GM12873 (cell line): ENCODE data around the gene GNL1.

ENCODE experiments used
- TF ChIP-seq, protein P1 (sequence below): IDR thresholded peaks from 2 replicates; pipeline ENCODE4 v1.5.1; 2012; ENCODE audit warnings: low read depth, mild to moderate bottlenecking, moderate library complexity, low read length, control low read depth; ENCODE audit not compliant: insufficient read depth; ENCODE audit errors: missing control alignments

The GNL1 gene

DNA sequence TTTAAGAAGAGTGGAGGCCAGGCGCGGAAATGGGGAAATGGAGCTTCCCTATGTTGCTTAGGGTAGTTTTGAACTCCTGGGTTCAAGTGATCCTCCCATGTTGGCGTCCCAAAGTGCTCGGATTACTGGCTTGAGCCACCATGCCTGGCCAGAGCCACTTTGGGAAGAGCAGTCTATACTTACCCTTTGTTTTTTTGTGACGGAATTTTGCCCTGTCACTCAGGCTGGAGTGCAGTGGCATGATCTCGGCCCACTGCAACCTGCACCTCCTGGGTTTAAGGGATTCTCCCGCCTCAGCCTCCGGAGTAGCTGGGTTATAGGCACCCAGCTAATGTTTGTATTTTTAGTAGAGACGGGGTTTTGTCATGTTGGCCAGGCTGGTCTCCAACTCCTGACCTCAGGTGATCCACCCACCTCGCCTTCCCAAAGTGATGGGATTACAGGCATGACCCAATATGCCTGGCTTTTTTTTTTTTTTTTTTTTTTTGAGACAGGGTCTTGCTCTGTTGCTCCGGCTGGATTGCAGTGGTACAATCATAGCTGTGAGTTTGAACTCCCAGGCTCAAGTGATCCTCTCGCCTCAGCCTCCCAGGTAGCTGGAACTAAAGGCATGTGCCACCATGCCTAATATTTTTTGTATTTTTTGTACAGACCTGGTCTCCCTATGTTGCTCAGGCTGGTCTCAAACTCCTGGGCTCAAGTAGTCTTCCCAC lies 42.8 kb upstream of the GNL1 start:
- TF ChIP-seq, protein P1, sequence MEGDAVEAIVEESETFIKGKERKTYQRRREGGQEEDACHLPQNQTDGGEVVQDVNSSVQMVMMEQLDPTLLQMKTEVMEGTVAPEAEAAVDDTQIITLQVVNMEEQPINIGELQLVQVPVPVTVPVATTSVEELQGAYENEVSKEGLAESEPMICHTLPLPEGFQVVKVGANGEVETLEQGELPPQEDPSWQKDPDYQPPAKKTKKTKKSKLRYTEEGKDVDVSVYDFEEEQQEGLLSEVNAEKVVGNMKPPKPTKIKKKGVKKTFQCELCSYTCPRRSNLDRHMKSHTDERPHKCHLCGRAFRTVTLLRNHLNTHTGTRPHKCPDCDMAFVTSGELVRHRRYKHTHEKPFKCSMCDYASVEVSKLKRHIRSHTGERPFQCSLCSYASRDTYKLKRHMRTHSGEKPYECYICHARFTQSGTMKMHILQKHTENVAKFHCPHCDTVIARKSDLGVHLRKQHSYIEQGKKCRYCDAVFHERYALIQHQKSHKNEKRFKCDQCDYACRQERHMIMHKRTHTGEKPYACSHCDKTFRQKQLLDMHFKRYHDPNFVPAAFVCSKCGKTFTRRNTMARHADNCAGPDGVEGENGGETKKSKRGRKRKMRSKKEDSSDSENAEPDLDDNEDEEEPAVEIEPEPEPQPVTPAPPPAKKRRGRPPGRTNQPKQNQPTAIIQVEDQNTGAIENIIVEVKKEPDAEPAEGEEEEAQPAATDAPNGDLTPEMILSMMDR: no peak

DNA sequence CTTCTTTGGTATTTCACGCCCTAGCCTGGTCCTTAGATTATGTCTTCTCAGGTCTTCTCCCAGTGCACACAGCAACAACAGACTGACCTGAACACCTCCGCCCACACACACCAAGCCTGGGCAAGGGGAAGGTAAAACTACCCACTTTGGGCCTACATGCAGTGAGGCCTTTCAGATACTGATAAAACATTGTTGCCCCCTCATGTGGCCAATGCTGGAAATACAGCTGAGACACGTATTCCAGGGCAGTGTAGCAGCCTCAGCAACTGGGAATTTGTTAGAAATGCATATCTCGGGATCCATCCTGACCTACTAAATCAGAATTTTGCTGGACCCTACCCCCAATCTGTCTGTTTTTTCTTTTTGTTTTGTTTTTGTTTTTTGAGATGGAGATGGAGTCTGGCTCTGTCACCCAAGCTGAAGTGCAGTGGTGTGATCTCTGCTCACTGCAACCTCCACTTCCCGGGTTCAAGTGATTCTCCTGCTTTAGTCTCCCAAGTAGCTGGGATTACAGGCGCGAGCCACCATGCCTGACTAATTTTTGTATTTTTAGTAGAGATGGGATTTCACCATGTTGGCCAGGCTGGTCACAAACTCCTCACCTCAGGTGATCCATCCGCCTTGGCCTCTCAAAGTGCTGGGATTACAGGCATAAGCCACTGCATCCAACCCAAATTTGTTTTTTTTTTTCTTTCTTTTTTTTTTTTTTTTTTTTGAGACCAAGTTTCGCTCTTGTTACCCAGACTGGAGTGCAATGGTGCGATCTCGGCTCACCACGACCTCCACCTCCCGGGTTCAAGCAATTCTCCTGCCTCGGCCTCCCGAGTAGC lies 41.2 kb upstream of the GNL1 start:
- TF ChIP-seq, protein P1: peak; percentile 85

DNA sequence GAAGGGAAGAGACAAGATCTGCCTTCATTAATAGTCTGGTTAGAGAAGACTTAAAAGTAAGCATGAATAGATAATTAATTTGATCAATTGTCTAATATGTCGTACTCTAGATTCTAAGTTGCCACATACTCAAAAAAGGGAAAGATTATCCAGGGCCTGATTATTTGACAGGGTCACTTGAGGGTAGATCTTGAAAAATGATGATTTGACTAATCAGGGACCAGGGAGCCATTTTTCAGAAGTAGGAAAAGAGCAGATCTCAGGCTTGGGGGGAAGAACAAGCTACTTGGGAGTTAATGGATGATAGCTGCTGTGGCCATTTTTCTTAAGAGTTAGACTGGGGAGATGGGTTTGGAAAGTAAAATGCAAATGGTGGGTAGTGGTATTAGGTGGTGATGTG lies 36.0 kb upstream of the GNL1 start:
- TF ChIP-seq, protein P1: no peak

DNA sequence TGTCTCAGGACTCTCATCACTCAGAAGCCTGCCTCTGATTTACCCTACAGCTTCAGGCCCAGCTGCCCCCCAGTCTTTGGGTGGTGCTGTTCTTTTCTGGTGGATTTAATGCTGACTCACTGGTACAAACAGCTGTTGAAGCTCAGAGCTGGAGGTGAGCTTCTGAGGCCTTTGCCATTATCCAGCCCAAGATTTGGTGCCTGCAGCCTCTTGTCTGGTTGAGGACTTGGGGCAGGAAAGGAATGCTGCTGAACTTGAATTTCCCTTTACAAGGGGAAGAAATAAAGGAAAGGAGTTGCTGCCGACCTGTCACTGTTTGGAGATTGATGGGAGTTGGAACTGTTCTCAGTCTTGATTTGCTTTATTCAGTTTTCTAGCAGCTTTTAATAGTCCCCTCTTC lies 34.7 kb upstream of the GNL1 start:
- TF ChIP-seq, protein P1: no peak

DNA sequence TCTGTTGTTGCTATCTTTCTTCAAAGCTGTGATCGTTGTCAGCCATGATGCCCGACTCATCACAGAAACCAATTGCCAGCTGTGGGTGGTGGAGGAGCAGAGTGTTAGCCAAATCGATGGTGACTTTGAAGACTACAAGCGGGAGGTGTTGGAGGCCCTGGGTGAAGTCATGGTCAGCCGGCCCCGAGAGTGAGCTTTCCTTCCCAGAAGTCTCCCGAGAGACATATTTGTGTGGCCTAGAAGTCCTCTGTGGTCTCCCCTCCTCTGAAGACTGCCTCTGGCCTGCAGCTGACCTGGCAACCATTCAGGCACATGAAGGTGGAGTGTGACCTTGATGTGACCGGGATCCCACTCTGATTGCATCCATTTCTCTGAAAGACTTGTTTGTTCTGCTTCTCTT lies 34.2 kb upstream of the GNL1 start:
- TF ChIP-seq, protein P1: no peak

DNA sequence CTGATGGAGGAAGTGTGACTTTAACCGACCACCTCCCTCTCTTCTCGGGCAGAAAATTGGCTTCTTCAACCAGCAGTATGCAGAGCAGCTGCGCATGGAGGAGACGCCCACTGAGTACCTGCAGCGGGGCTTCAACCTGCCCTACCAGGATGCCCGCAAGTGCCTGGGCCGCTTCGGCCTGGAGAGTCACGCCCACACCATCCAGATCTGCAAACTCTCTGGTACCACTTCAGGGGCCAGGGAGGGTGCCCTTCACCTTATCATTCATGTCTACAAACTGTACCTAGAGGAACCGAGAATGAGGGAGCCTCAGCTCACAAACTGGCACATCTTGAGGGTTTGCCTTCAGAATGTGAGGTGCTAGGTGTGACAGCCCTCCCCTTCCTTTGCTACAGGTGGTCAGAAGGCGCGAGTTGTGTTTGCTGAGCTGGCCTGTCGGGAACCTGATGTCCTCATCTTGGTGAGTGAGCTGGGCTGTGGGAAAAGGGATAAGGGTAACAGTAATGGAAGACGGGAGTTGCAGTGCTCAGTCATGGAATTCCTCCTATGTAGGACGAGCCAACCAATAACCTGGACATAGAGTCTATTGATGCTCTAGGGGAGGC lies 33.6 kb upstream of the GNL1 start:
- TF ChIP-seq, protein P1: no peak

DNA sequence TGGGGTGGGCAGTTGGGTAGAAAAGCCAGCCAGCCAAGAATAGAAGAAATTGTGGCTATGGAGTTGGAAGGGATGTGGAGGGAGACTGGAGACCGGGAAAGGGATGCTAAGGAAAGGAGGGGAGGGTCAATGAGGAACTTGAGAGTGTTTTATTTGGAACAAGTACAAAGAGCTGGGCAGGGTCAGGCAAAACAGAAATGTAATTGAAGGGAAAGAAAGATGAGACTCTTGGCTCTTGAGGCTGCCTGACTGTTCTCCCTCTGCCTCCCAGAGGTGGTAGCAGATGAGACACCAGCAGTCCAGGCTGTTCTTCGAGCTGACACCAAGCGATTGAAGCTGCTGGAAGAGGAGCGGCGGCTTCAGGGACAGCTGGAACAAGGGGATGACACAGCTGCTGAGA lies 27.6 kb upstream of the GNL1 start:
- TF ChIP-seq, protein P1: no peak
